ENCODE measurements around the gene TNIK. TPM values are rescaled to one million over a fixed set of nuclear protein-coding genes. Genes with fewer than 3 reads are reported as not detected.
A peak's percentile ranks its signal among the peaks of the same experiment; 100 is the strongest.

TNIK gene
- total and polyA plus RNA-seq, 4 donors, result 3.7 to 9.8 (median 5.2) TPM

GRCh38 chr3:171357721-171358120 lies 102.5 kb downstream of the TNIK start (continued):
- TF ChIP-seq ATF3 (IDR thresholded peaks at IDR 0.05), result no peak
- TF ChIP-seq RXRA (IDR thresholded peaks at IDR 0.05), result no peak
- no peak for TF ChIP-seq FOXA1 (IDR thresholded peaks at IDR 0.05)
- TF ChIP-seq NR2F2 (IDR thresholded peaks at IDR 0.05), result no peak
- TF ChIP-seq FOXA2 (IDR thresholded peaks at IDR 0.05), result no peak
- no peak for TF ChIP-seq EGR1 (IDR thresholded peaks at IDR 0.05; ENCODE audit: low read depth in 2 of 2)
- TF ChIP-seq HNF4G (IDR thresholded peaks at IDR 0.05), result no peak

- Histone ChIP-seq H3K4me1 (ENCODE audit: control insufficient read depth in 4 of 4, insufficient read depth in 4 of 4, low read length in 3 of 4) (peaks cover 14 to 30% (median 20%) of the 10 kb centered on the region in 4 donors), H3K27me3 (ENCODE audit: control insufficient read depth in 4 of 4, insufficient read depth in 4 of 4, low read length in 3 of 4) (no peaks in the 10 kb centered on the region), H3K36me3 (ENCODE audit: control insufficient read depth in 4 of 4, insufficient read depth in 3 of 4, low read depth in 1 of 4, low read length in 3 of 4) (no peaks in the 10 kb centered on the region), H3K4me3 (ENCODE audit: low read depth in 1 of 3, low read length in 3 of 3) (peak overlapping the region in 1 of 3 donors; percentile 30), H3K9ac (ENCODE audit: low read depth in 1 of 2, low read length in 2 of 2) (no peak overlapping the region), H3K27ac (ENCODE audit: low read depth in 1 of 2, low read length in 2 of 2) (peak overlapping the region in 1 of 2 donors; percentile 23), H3K9me3 (ENCODE audit: control insufficient read depth in 4 of 4, low read length in 3 of 4) (no peaks in the 10 kb centered on the region)
- no peak for DNase-seq (ENCODE audit: low spot score)
- WGBS, result 54% methylated on average over 3 of the region's 3 CpGs
- TF ChIP-seq SP1 (IDR thresholded peaks at IDR 0.05), result peak; percentile 59
- peak in 1 of 2 donors; percentile 14 for TF ChIP-seq RAD21 (IDR thresholded peaks at IDR 0.05)
- TF ChIP-seq MAX (IDR thresholded peaks at IDR 0.05), result no peak
- TF ChIP-seq RXRA (IDR thresholded peaks at IDR 0.05), result peak in 1 of 2 donors; percentile 16
- TF ChIP-seq JUND (IDR thresholded peaks at IDR 0.05), result peak; percentile 37 to 82
- TF ChIP-seq EGR1 (IDR thresholded peaks at IDR 0.05; ENCODE audit: low read depth in 2 of 2), result no peak
- peak in 1 of 2 donors; percentile 27 for TF ChIP-seq HNF4A (conservative IDR thresholded peaks at IDR 0.05)
Measured at GRCh38 chr3:171356251-171356650, 104.0 kb downstream of the TNIK start.

- H3K9ac ChIP-seq (ENCODE audit: low read depth in 1 of 2, low read length in 2 of 2), result no peak overlapping the region
- no peaks in the 10 kb centered on the region for H3K36me3 ChIP-seq (ENCODE audit: control insufficient read depth in 4 of 4, insufficient read depth in 3 of 4, low read depth in 1 of 4, low read length in 3 of 4)
- 93% methylated on average over 4 of the region's 4 CpGs for WGBS
- TF ChIP-seq CTCF (IDR thresholded peaks at IDR 0.05; ENCODE audit: low read depth, low read length, missing input control), result no peak
- TF ChIP-seq FOXA2 (IDR thresholded peaks at IDR 0.05), result no peak
- no peak overlapping the region for H3K4me3 ChIP-seq (ENCODE audit: low read depth in 1 of 3, low read length in 3 of 3)
- no peak overlapping the region for H3K27ac ChIP-seq (ENCODE audit: low read depth in 1 of 2, low read length in 2 of 2)
- H3K9me3 ChIP-seq (ENCODE audit: control insufficient read depth in 4 of 4, low read length in 3 of 4), result no peaks in the 10 kb centered on the region
- DNase-seq (ENCODE audit: low spot score), result no peak
- H3K27me3 ChIP-seq (ENCODE audit: control insufficient read depth in 4 of 4, insufficient read depth in 4 of 4, low read length in 3 of 4), result no peaks in the 10 kb centered on the region
- peaks cover 14 to 30% (median 21%) of the 10 kb centered on the region in 4 donors for H3K4me1 ChIP-seq (ENCODE audit: control insufficient read depth in 4 of 4, insufficient read depth in 4 of 4, low read length in 3 of 4)
Measured at GRCh38 chr3:171354706-171355582, 105.3 kb downstream of the TNIK start.
